MCF 10A (cell line): ENCODE measurements around the gene TMEM116. TPM values are rescaled to one million over a fixed set of nuclear protein-coding genes. Genes with fewer than 3 reads are reported as not detected.
"Not testable (repeated sequence)": the region's sequence is repeated elsewhere in the genome, so short reads cannot be mapped to it uniquely, and the experiment has no call there.

Experiments
- BruUV-seq: library from RNA; stranded (reverse); fragments of 400-500 nt; replicated peaks from 2 replicates; lab custom pipeline; 2021; lab: Mats Ljungman, UMichigan
- CTCF ChIA-PET: fragments of 300-600 bp; sonication (Branson Sonifier 250); formaldehyde crosslinking; extraction: SDS; loops from one replicate; lab custom pipeline; 2021; ENCODE audit warnings: antibody characterized with exemption, inconsistent platforms; lab: Yijun Ruan, JAX
- POLR2A ChIA-PET: fragments of 300-600, 350-650 bp; sonication (Branson Sonifier 250); formaldehyde crosslinking; extraction: SDS; loops from one replicate; lab custom pipeline; 2020; ENCODE audit warnings: antibody characterized with exemption, inconsistent platforms; lab: Yijun Ruan, JAX
- DNase-seq: peaks from one replicate; pipeline ENCODE4 v3.0.0-alpha.2; 2018; ENCODE audit not compliant: unreplicated experiment
- H3K27ac Mint-ChIP-seq: one replicate; pipeline ENCODE4 v1.8.0; 2022; ENCODE audit warnings: mild to moderate bottlenecking, low read depth, mixed read lengths; ENCODE audit not compliant: unreplicated experiment
- H3K27me3 Mint-ChIP-seq: one replicate; pipeline ENCODE4 v1.8.0; 2022; ENCODE audit warnings: mixed read lengths; ENCODE audit not compliant: insufficient read depth, unreplicated experiment
- H3K36me3 Mint-ChIP-seq: one replicate; pipeline ENCODE4 v1.8.0; 2022; ENCODE audit warnings: mild to moderate bottlenecking, moderate library complexity, mixed read lengths; ENCODE audit not compliant: insufficient read depth, unreplicated experiment
- H3K4me1 Mint-ChIP-seq: one replicate; pipeline ENCODE4 v1.8.0; 2022; ENCODE audit warnings: mixed read lengths; ENCODE audit not compliant: insufficient read depth, unreplicated experiment
- H3K4me3 Mint-ChIP-seq: one replicate; pipeline ENCODE4 v1.8.0; 2022; ENCODE audit warnings: mild to moderate bottlenecking, moderate library complexity, mixed read lengths; ENCODE audit not compliant: unreplicated experiment
- H3K9me3 Mint-ChIP-seq: one replicate; pipeline ENCODE4 v1.8.0; 2022; ENCODE audit warnings: mixed read lengths; ENCODE audit not compliant: unreplicated experiment
- intact Hi-C: fragments of 100-400 bp; cut with micrococcal nuclease; formaldehyde crosslinking; loops from 2 replicates; pipeline ENCODE4 v1.14.1; 2022
- total RNA-seq: library from RNA; stranded (reverse); gene quantifications from 2 replicates; pipeline ENCODE4 v1.2.3, GENCODE V29; 2022
- TF ChIP-seq, protein P1 (sequence below): fragments of 200-600 bp; IDR thresholded peaks from one replicate; pipeline ENCODE4 v1.8.0; 2022; ENCODE audit warnings: antibody characterized with exemption, mild to moderate bottlenecking; ENCODE audit not compliant: unreplicated experiment

Gene TMEM116
- total RNA-seq, 1 experiment from 2014 or later, result 15.2 TPM

DNA sequence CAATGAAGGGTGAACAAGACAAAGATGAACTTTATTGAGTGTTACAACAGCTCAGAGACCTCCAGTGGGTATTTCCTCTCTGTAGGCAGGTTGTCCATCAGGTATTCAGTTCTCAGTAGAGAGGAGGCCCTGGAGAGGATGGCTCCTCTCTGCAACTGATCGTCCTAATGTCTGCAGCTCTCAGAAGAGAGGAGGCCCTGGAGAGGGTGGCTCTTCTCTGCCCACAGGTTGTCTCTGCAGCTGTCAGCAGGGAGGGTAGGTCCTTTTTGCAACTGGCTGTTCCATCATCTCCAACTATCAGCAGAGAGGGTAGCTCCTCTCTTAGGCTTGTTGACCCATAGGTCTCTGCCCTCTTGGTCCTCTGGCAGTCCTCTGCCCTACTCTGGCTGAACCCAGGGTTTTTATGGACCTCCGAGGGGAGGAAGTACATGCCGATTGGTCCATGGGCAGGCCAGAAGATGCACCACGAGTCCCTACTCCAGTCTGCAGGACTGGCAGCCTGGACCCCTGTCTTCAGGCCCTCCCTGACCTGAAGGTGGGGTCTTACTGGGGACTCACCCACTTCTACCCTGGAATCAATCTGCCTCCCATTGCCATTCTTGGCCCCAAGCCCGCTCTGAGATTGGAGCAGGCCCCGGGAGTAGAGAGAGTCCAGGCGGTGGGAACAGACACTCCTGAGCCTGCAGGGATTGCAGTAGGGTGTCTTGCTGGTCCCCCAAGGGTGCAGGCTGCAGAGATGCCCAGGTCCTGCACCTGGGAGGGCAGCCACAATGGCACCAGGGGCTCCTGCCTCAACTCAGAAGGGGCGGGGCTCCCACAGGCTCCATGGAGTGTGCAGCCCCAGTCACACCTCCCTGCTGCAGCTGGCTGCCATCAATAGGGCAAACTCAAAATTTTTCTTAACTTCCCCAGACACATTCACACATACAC lies 2.3 kb downstream of the TMEM116 start:
- H3K4me1 Mint-ChIP-seq, result peaks cover 30% of the 10 kb centered on the region
- ChIA-PET POLR2A (interaction anchor here (1.0 kb wide), 1 partner anchor 102 kb away, joined by 3 read pairs; no protein-coding TSS in a partner anchor), CTCF (interaction anchor here (0.7 kb wide), 1 partner anchor 59 kb away, joined by 3 read pairs; no protein-coding TSS in a partner anchor)
- H3K4me3 Mint-ChIP-seq, result no peak overlapping the region
- DNase-seq, result no peak
- H3K27ac Mint-ChIP-seq, result no peak overlapping the region
- no TSS peak for BruUV-seq
- H3K27me3 Mint-ChIP-seq, result no peaks in the 10 kb centered on the region
- intact Hi-C loops, result no loop called here
- H3K9me3 Mint-ChIP-seq, result no peaks in the 10 kb centered on the region
- H3K36me3 Mint-ChIP-seq, result peaks cover 16% of the 10 kb centered on the region
- TF ChIP-seq, protein P1, sequence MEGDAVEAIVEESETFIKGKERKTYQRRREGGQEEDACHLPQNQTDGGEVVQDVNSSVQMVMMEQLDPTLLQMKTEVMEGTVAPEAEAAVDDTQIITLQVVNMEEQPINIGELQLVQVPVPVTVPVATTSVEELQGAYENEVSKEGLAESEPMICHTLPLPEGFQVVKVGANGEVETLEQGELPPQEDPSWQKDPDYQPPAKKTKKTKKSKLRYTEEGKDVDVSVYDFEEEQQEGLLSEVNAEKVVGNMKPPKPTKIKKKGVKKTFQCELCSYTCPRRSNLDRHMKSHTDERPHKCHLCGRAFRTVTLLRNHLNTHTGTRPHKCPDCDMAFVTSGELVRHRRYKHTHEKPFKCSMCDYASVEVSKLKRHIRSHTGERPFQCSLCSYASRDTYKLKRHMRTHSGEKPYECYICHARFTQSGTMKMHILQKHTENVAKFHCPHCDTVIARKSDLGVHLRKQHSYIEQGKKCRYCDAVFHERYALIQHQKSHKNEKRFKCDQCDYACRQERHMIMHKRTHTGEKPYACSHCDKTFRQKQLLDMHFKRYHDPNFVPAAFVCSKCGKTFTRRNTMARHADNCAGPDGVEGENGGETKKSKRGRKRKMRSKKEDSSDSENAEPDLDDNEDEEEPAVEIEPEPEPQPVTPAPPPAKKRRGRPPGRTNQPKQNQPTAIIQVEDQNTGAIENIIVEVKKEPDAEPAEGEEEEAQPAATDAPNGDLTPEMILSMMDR, result no peak

DNA sequence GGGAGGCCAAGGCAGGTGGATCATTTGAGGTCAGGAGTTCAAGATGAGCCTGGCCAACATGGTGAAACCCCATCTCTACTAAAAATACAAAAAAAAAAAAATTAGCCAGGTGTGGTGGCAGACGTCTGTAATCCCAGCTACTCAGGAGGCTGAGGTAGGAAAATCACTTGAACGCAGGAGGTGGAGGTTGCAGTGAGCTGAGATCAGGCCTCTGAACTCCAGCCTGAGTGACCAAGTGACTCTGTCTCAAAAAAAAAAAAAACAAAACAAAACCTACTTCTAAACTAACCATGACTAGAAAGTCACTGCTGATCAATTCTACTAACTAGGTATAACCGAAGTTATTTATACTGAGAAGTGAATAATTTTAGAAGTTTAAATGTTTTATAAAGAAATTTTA lies 3.4 kb downstream of the TMEM116 start:
- H3K9me3 Mint-ChIP-seq, H3K27me3 Mint-ChIP-seq, intact Hi-C loops, H3K4me3 Mint-ChIP-seq, H3K27ac Mint-ChIP-seq, BruUV-seq, DNase-seq: not testable (repeated sequence)
- H3K4me1 Mint-ChIP-seq, result peaks cover 28% of the 10 kb centered on the region
- peaks cover 14% of the 10 kb centered on the region for H3K36me3 Mint-ChIP-seq
- ChIA-PET CTCF (interaction anchor here (0.6 to 0.9 kb wide), 3 partner anchors 37 to 63 kb away, joined by 3 to 4 read pairs (median 3); no protein-coding TSS in a partner anchor), POLR2A (interaction anchor here (1.0 to 1.1 kb wide), 2 partner anchors 9 to 103 kb away, joined by 3 to 4 read pairs; no protein-coding TSS in a partner anchor)

DNA sequence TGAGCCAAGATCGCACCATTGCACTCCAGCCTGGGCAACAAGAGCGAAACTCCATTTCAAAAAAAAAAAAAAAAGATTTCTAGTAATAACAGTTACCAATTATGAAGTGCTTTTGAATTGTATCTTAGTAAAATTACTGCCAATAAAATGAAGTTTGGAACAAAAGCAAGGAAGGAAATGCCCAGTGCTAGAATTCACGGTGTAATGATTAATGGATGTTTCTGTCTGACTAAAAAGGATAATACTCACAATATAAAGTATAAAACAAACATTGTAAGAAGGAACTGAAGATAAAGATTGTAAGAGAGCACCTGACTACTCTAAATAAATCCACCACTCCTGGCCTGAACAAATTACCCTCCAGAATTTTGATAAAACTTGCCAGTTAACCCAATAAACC lies 4.0 kb downstream of the TMEM116 start:
- CTCF ChIA-PET, result no interaction called here
- intact Hi-C loops, result no loop called here
- no peaks in the 10 kb centered on the region for H3K9me3 Mint-ChIP-seq
- POLR2A ChIA-PET, result interaction anchor here (1.1 kb wide), 1 partner anchor 10 kb away, joined by 4 read pairs; no protein-coding TSS in a partner anchor
- DNase-seq, result no peak
- no peak overlapping the region for H3K27ac Mint-ChIP-seq
- BruUV-seq, result no TSS peak
- TF ChIP-seq, protein P1, result no peak
- H3K4me1 Mint-ChIP-seq, result peaks cover 24% of the 10 kb centered on the region
- H3K36me3 Mint-ChIP-seq, result peaks cover 8% of the 10 kb centered on the region
- H3K4me3 Mint-ChIP-seq, result no peak overlapping the region
- no peaks in the 10 kb centered on the region for H3K27me3 Mint-ChIP-seq

DNA sequence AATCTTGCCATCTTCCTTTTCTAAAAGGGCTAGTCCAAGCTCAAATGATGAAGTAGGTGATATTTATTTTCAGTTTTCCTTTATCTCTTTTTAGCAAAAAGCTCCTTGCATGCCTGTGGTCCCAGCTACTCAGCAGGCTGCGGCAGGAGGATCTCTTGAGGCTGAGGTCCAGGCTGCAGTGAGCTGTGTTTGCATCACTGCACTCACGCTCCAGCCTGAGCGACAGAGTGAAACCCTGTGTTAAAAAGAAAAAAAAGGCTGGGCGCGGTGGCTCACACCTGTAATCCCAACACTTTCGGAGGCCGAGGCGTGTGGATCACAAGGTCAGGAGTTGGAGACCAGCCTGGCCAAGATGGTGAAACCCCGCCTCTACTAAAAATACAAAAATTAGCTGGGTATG lies 5.0 kb downstream of the TMEM116 start:
- Mint-ChIP-seq H3K36me3 (peaks cover 6% of the 10 kb centered on the region), H3K4me3 (no peak overlapping the region), H3K4me1 (peaks cover 24% of the 10 kb centered on the region), H3K9me3 (no peaks in the 10 kb centered on the region), H3K27ac (no peak overlapping the region), H3K27me3 (no peaks in the 10 kb centered on the region)
- no TSS peak for BruUV-seq
- no peak for DNase-seq
- ChIA-PET POLR2A (interaction anchor here (0.7 kb wide), 1 partner anchor 14 kb away, joined by 3 read pairs; no protein-coding TSS in a partner anchor), CTCF (no interaction called here)
- intact Hi-C loops, result no loop called here
- TF ChIP-seq, protein P1, result no peak
